SK-N-SH treated with all-trans-retinoic acid at 6 μM for 48 hours (cell line): ENCODE data around the gene LRRC41.

ENCODE experiments used
- ATAC-seq: fragments of 200-7000 bp; cut with Tn5 transposase; 3 replicates; pipeline ENCODE4 v1.9.1; 2020; ENCODE audit warnings: mild to moderate bottlenecking, moderate library complexity
- ARNTL ChIP-seq: fragments of 450-650 bp; formaldehyde crosslinking; IDR thresholded peaks from 2 replicates; pipeline ENCODE4 v1.5.0; 2020; ENCODE audit warnings: low read depth, mild to moderate bottlenecking, moderate library complexity, borderline replicate concordance
- BACH2 ChIP-seq: fragments of 250-450 bp; sonication (Bioruptor Pico); IDR thresholded peaks from 2 replicates; pipeline ENCODE4 v1.9.0; 2021; ENCODE audit warnings: mild to moderate bottlenecking, borderline replicate concordance
- CREB5 ChIP-seq: fragments of 250-450 bp; sonication (Bioruptor Pico); IDR thresholded peaks from 2 replicates; pipeline ENCODE4 v1.5.1; 2020; ENCODE audit warnings: low read depth, mild to moderate bottlenecking, moderate library complexity
- CSDC2 ChIP-seq: fragments of 250-450 bp; sonication (Bioruptor Pico); IDR thresholded peaks from 2 replicates; pipeline ENCODE4 v1.5.0; 2020; ENCODE audit warnings: mild to moderate bottlenecking, moderate library complexity
- ESRRG ChIP-seq: fragments of 250-450 bp; sonication (Bioruptor Pico); IDR thresholded peaks from 2 replicates; pipeline ENCODE4 v1.6.1; 2021; ENCODE audit warnings: mild to moderate bottlenecking
- GLIS3 ChIP-seq: fragments of 250-450 bp; sonication (Bioruptor Pico); IDR thresholded peaks from 2 replicates; pipeline ENCODE4 v1.5.0; 2020; ENCODE audit warnings: mild to moderate bottlenecking, moderate library complexity
- ISL1 ChIP-seq: fragments of 250-450 bp; sonication (Bioruptor Pico); IDR thresholded peaks from 2 replicates; pipeline ENCODE4 v2.1.2; 2022; ENCODE audit warnings: mild to moderate bottlenecking, moderate library complexity
- OSR1 ChIP-seq: fragments of 250-450 bp; sonication (Bioruptor Pico); IDR thresholded peaks from 2 replicates; pipeline ENCODE4 v1.8.0; 2022; ENCODE audit warnings: moderate library complexity, mild to moderate bottlenecking, inconsistent platforms
- PPARA ChIP-seq: fragments of 250-450 bp; sonication (Bioruptor Pico); IDR thresholded peaks from 2 replicates; pipeline ENCODE4 v1.5.0; 2020; ENCODE audit warnings: mild to moderate bottlenecking, borderline replicate concordance
- SNAI2 ChIP-seq: fragments of 250-450 bp; sonication (Bioruptor Pico); IDR thresholded peaks from 2 replicates; pipeline ENCODE4 v1.5.0; 2020; ENCODE audit warnings: mild to moderate bottlenecking, moderate library complexity
- TCF4 ChIP-seq: fragments of 250-450 bp; sonication (Bioruptor Pico); IDR thresholded peaks from 2 replicates; pipeline ENCODE4 v1.8.0; 2021; ENCODE audit warnings: mild to moderate bottlenecking, moderate library complexity, borderline replicate concordance
- TOX ChIP-seq: fragments of 250-450 bp; sonication (Bioruptor Pico); IDR thresholded peaks from 2 replicates; pipeline ENCODE4 v1.8.0; 2021; ENCODE audit warnings: mild to moderate bottlenecking, moderate library complexity, borderline replicate concordance
- ZC3H10 ChIP-seq: fragments of 250-450 bp; sonication (Bioruptor Pico); IDR thresholded peaks from 2 replicates; pipeline ENCODE4 v1.5.1; 2021; ENCODE audit warnings: mild to moderate bottlenecking, moderate library complexity
- ZFP3 ChIP-seq: fragments of 250-450 bp; sonication (Bioruptor Pico); IDR thresholded peaks from 2 replicates; pipeline ENCODE4 v1.5.0; 2020; ENCODE audit warnings: mild to moderate bottlenecking, moderate library complexity
- ZFP30 ChIP-seq: fragments of 450-650 bp; formaldehyde crosslinking; IDR thresholded peaks from 2 replicates; pipeline ENCODE4 v1.5.0; 2022; ENCODE audit warnings: mild to moderate bottlenecking, moderate library complexity
- ZNF565 ChIP-seq: fragments of 450-650 bp; formaldehyde crosslinking; conservative IDR thresholded peaks from 2 replicates; pipeline ENCODE4 v1.5.0; 2020; ENCODE audit warnings: low read depth, mild to moderate bottlenecking, moderate library complexity
- ZNF70 ChIP-seq: fragments of 450-650 bp; formaldehyde crosslinking; IDR thresholded peaks from 2 replicates; pipeline ENCODE4 v1.5.0; 2020; ENCODE audit warnings: mild to moderate bottlenecking, moderate library complexity
- ZNF8 ChIP-seq: fragments of 450-650 bp; formaldehyde crosslinking; IDR thresholded peaks from 2 replicates; pipeline ENCODE4 v1.5.0; 2020; ENCODE audit warnings: mild to moderate bottlenecking, moderate library complexity
- TF ChIP-seq, protein P1 (sequence below): fragments of 250-450 bp; sonication (Bioruptor Pico); IDR thresholded peaks from 2 replicates; pipeline ENCODE4 v1.8.0; 2020; ENCODE audit warnings: mild to moderate bottlenecking, moderate library complexity, borderline replicate concordance
- TF ChIP-seq, protein P2 (sequence below): fragments of 250-450 bp; sonication (Bioruptor Pico); IDR thresholded peaks from 2 replicates; pipeline ENCODE4 v1.5.1; 2021; ENCODE audit warnings: mild to moderate bottlenecking, moderate library complexity
- TF ChIP-seq, protein P3 (sequence below): fragments of 250-450 bp; sonication (Bioruptor Pico); IDR thresholded peaks from 2 replicates; pipeline ENCODE4 v1.5.0; 2020; ENCODE audit warnings: mild to moderate bottlenecking, moderate library complexity
- TF ChIP-seq, protein P4 (sequence below): fragments of 250-450 bp; sonication (Bioruptor Pico); IDR thresholded peaks from 2 replicates; pipeline ENCODE4 v1.8.0; 2021; ENCODE audit warnings: low read depth, mild to moderate bottlenecking, moderate library complexity, borderline replicate concordance

Gene LRRC41

GRCh38 chr1:46281021-46281420 is 22.4 kb downstream of the LRRC41 start:
- no peak for ATAC-seq
- TF ChIP-seq SNAI2 (CRISPR knock-in tag) (no peak), ISL1 (no peak), ESRRG (no peak), OSR1 (CRISPR knock-in tag) (no peak), GLIS3 (no peak), ZFP30 (CRISPR knock-in tag) (no peak), ARNTL (no peak)

DNA sequence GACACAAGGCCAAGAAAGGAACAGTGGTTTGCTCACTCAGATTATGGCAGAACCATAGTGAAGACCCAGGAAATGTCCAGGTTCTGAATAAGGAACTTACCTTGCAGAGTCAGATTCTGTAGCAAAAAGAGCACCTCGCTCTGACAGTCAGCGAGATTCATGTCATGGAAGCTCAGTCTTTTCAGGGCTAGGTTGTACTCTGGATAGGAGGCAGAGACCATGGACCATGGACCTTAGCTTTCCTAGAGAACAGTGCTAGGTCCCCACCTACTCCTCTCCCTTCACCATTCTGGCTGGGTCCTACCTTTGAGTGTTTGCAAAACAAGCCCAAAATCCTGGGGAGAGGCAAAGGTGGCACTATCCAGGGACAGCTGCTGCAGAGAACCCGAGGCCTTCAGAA is 23.3 kb downstream of the LRRC41 start:
- no peak for ATAC-seq
- no peak for TF ChIP-seq ZFP30 (CRISPR knock-in tag)
- no peak for TF ChIP-seq ESRRG
- no peak for TF ChIP-seq BACH2 (CRISPR knock-in tag)
- TF ChIP-seq, protein P1, sequence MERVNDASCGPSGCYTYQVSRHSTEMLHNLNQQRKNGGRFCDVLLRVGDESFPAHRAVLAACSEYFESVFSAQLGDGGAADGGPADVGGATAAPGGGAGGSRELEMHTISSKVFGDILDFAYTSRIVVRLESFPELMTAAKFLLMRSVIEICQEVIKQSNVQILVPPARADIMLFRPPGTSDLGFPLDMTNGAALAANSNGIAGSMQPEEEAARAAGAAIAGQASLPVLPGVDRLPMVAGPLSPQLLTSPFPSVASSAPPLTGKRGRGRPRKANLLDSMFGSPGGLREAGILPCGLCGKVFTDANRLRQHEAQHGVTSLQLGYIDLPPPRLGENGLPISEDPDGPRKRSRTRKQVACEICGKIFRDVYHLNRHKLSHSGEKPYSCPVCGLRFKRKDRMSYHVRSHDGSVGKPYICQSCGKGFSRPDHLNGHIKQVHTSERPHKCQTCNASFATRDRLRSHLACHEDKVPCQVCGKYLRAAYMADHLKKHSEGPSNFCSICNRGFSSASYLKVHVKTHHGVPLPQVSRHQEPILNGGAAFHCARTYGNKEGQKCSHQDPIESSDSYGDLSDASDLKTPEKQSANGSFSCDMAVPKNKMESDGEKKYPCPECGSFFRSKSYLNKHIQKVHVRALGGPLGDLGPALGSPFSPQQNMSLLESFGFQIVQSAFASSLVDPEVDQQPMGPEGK (CRISPR knock-in tag) = no peak
- TF ChIP-seq CSDC2 = no peak
- no peak for TF ChIP-seq ZNF70 (CRISPR knock-in tag)
- no peak for TF ChIP-seq ZC3H10
- TF ChIP-seq ISL1 = no peak
- TF ChIP-seq, protein P2, sequence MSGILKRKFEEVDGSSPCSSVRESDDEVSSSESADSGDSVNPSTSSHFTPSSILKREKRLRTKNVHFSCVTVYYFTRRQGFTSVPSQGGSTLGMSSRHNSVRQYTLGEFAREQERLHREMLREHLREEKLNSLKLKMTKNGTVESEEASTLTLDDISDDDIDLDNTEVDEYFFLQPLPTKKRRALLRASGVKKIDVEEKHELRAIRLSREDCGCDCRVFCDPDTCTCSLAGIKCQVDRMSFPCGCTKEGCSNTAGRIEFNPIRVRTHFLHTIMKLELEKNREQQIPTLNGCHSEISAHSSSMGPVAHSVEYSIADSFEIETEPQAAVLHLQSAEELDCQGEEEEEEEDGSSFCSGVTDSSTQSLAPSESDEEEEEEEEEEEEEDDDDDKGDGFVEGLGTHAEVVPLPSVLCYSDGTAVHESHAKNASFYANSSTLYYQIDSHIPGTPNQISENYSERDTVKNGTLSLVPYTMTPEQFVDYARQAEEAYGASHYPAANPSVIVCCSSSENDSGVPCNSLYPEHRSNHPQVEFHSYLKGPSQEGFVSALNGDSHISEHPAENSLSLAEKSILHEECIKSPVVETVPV = no peak
- no peak for TF ChIP-seq ZNF565
- no peak for TF ChIP-seq SNAI2 (CRISPR knock-in tag)
- TF ChIP-seq PPARA (CRISPR knock-in tag) = no peak
- no peak for TF ChIP-seq ZFP3 (CRISPR knock-in tag)
- TF ChIP-seq CREB5 (CRISPR knock-in tag) = no peak
- TF ChIP-seq TOX (CRISPR knock-in tag) = no peak
- TF ChIP-seq, protein P3, sequence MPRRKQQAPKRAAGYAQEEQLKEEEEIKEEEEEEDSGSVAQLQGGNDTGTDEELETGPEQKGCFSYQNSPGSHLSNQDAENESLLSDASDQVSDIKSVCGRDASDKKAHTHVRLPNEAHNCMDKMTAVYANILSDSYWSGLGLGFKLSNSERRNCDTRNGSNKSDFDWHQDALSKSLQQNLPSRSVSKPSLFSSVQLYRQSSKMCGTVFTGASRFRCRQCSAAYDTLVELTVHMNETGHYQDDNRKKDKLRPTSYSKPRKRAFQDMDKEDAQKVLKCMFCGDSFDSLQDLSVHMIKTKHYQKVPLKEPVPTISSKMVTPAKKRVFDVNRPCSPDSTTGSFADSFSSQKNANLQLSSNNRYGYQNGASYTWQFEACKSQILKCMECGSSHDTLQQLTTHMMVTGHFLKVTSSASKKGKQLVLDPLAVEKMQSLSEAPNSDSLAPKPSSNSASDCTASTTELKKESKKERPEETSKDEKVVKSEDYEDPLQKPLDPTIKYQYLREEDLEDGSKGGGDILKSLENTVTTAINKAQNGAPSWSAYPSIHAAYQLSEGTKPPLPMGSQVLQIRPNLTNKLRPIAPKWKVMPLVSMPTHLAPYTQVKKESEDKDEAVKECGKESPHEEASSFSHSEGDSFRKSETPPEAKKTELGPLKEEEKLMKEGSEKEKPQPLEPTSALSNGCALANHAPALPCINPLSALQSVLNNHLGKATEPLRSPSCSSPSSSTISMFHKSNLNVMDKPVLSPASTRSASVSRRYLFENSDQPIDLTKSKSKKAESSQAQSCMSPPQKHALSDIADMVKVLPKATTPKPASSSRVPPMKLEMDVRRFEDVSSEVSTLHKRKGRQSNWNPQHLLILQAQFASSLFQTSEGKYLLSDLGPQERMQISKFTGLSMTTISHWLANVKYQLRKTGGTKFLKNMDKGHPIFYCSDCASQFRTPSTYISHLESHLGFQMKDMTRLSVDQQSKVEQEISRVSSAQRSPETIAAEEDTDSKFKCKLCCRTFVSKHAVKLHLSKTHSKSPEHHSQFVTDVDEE (CRISPR knock-in tag) = no peak
- TF ChIP-seq TCF4 = no peak
- TF ChIP-seq OSR1 (CRISPR knock-in tag) = no peak

DNA sequence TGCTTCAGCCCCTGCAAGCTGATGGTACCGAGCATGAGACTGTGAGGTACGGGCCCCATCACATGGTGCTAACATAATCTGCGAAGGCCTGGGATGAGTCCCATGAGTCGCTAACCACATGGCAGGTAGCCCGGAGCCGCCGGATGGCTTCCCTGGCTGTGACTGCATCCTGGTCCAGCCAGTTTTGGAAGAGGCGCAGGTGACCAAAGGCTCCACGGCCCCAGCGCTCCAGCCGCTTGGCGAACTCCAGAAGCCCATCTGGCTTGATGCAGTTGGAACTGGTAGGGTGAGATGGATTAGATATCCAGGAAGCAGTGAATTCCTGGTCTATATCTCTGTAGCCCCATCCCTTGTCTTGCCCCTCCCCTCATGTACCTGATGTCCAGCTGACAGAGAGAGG is 24.6 kb downstream of the LRRC41 start:
- no peak for ATAC-seq
- TF ChIP-seq BACH2 (CRISPR knock-in tag) = no peak
- TF ChIP-seq PPARA (CRISPR knock-in tag) = no peak
- no peak for TF ChIP-seq ZNF70 (CRISPR knock-in tag)
- TF ChIP-seq, protein P4, sequence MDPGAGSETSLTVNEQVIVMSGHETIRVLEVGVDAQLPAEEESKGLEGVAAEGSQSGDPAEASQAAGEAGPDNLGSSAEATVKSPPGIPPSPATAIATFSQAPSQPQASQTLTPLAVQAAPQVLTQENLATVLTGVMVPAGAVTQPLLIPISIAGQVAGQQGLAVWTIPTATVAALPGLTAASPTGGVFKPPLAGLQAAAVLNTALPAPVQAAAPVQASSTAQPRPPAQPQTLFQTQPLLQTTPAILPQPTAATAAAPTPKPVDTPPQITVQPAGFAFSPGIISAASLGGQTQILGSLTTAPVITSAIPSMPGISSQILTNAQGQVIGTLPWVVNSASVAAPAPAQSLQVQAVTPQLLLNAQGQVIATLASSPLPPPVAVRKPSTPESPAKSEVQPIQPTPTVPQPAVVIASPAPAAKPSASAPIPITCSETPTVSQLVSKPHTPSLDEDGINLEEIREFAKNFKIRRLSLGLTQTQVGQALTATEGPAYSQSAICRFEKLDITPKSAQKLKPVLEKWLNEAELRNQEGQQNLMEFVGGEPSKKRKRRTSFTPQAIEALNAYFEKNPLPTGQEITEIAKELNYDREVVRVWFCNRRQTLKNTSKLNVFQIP (CRISPR knock-in tag) = no peak
- TF ChIP-seq, protein P1 (CRISPR knock-in tag) = no peak
- TF ChIP-seq SNAI2 (CRISPR knock-in tag) = no peak
- TF ChIP-seq CSDC2 = no peak
- TF ChIP-seq ZC3H10 = no peak
- no peak for TF ChIP-seq ISL1
- TF ChIP-seq ZNF8 = no peak
- no peak for TF ChIP-seq CREB5 (CRISPR knock-in tag)
- TF ChIP-seq TOX (CRISPR knock-in tag) = no peak
- TF ChIP-seq, protein P3 (CRISPR knock-in tag) = no peak
- TF ChIP-seq OSR1 (CRISPR knock-in tag) = no peak
- TF ChIP-seq TCF4 = no peak
- TF ChIP-seq GLIS3 = no peak
